Bronchial epithelial cell (primary cell): ENCODE data around the gene ADRB2. TPM values are rescaled to one million over a fixed set of nuclear protein-coding genes. Genes with fewer than 3 reads are reported as not detected.

ENCODE experiments used
- DNase-seq: peaks from one replicate; pipeline ENCODE4 v3.0.0-alpha.2; 2010; ENCODE audit warnings: low read depth
- FAIRE-seq: peaks from 2 replicates; lab custom pipeline; 2011; peaks lifted over from hg19 to GRCh38; lab: Jason Lieb, UNC
- H3K27me3 ChIP-seq: 2 replicates; pipeline ENCODE4 v1.5.1; 2011; ENCODE audit warnings: low read length; ENCODE audit not compliant: control insufficient read depth, insufficient read depth
- H3K36me3 ChIP-seq: 2 replicates; pipeline ENCODE4 v1.5.1; 2011; ENCODE audit warnings: low read length; ENCODE audit not compliant: control insufficient read depth, insufficient read depth
- H3K4me3 ChIP-seq: 2 replicates; pipeline ENCODE4 v1.5.1; 2011; ENCODE audit warnings: mild to moderate bottlenecking, low read depth, low read length, control low read depth
- CTCF ChIP-seq: IDR thresholded peaks from 2 replicates; pipeline ENCODE4 v1.5.1; 2011; ENCODE audit warnings: mild to moderate bottlenecking, moderate library complexity, low read length, control low read depth, inconsistent platforms; ENCODE audit not compliant: insufficient read depth, severe bottlenecking
- total RNA-seq: library from RNA; depleted of rRNA; stranded (reverse); fragments of >200 nt; gene quantifications from 2 replicates; pipeline ENCODE4 v1.2.1, GENCODE V29; 2014

ADRB2 gene
- total RNA-seq, 1 donor from 2014 or later, result 18.7 TPM

GRCh38 chr5:148831590-148832565, 5.5 kb downstream of the ADRB2 start:
- H3K36me3 ChIP-seq, result peaks cover 9% of the 10 kb centered on the region
- H3K27me3 ChIP-seq, result no peaks in the 10 kb centered on the region
- no peak for TF ChIP-seq CTCF
- no peak for FAIRE-seq
- no peak overlapping the region for H3K4me3 ChIP-seq
- DNase-seq, result peak; percentile 21

GRCh38 chr5:148833122-148833521, 6.7 kb downstream of the ADRB2 start:
- peaks cover 10% of the 10 kb centered on the region for H3K36me3 ChIP-seq
- no peak overlapping the region for H3K4me3 ChIP-seq
- no peak for TF ChIP-seq CTCF
- H3K27me3 ChIP-seq, result no peaks in the 10 kb centered on the region
- FAIRE-seq (no peak), DNase-seq (no peak)

GRCh38 chr5:148833925-148834324, 7.5 kb downstream of the ADRB2 start:
- DNase-seq, result no peak
- Histone ChIP-seq H3K4me3 (no peak overlapping the region), H3K27me3 (no peaks in the 10 kb centered on the region), H3K36me3 (peaks cover 12% of the 10 kb centered on the region)
- no peak for FAIRE-seq
- TF ChIP-seq CTCF, result no peak

- DNase-seq (no peak), FAIRE-seq (no peak)
- H3K36me3 ChIP-seq, result peaks cover 11% of the 10 kb centered on the region
- no peaks in the 10 kb centered on the region for H3K27me3 ChIP-seq
- no peak for TF ChIP-seq CTCF
- no peak overlapping the region for H3K4me3 ChIP-seq
These were observed 8.3 kb downstream of the ADRB2 start for GRCh38 chr5:148834689-148835088.

- Histone ChIP-seq H3K27me3 (no peaks in the 10 kb centered on the region), H3K36me3 (peaks cover 9% of the 10 kb centered on the region), H3K4me3 (no peak overlapping the region)
- no peak for FAIRE-seq
- DNase-seq, result peak; percentile 34
- TF ChIP-seq CTCF, result no peak
These were observed 10.2 kb downstream of the ADRB2 start for GRCh38 chr5:148836272-148837250.
